Esophagus (tissue), 2 donors: ENCODE data around the gene EDAR. TPM values are rescaled to one million over a fixed set of nuclear protein-coding genes. Genes with fewer than 3 reads are reported as not detected.

Experiments used
- H3K27ac ChIP-seq, 2 donors: one replicate each; pipeline ENCODE4 v1.5.1; 2013; ENCODE audit warnings: low read depth in 2 of 2, mild to moderate bottlenecking in 2 of 2, inconsistent platforms in 1 of 2, low read length in 1 of 2, moderate library complexity in 1 of 2
- H3K27me3 ChIP-seq, 2 donors: one replicate each; pipeline ENCODE4 v1.6.1; 2013; ENCODE audit warnings: low read length in 2 of 2, control low read depth in 1 of 2, mild to moderate bottlenecking in 1 of 2; ENCODE audit not compliant: insufficient read depth in 2 of 2, control insufficient read depth in 1 of 2
- H3K36me3 ChIP-seq, 2 donors: one replicate each; pipeline ENCODE4 v1.6.1; 2013; ENCODE audit warnings: low read length in 1 of 2; ENCODE audit not compliant: control insufficient read depth in 2 of 2, insufficient read depth in 2 of 2
- H3K4me1 ChIP-seq, 2 donors: one replicate each; pipeline ENCODE4 v1.6.1; 2013; ENCODE audit warnings: low read length in 1 of 2; ENCODE audit not compliant: control insufficient read depth in 2 of 2, insufficient read depth in 2 of 2
- H3K4me3 ChIP-seq, 2 donors: one replicate each; pipeline ENCODE4 v1.5.1; 2013; ENCODE audit warnings: low read length in 2 of 2, mild to moderate bottlenecking in 2 of 2, low read depth in 1 of 2, moderate library complexity in 1 of 2
- H3K9me3 ChIP-seq, 2 donors: one replicate each; pipeline ENCODE4 v1.6.1; 2013; ENCODE audit warnings: mild to moderate bottlenecking in 2 of 2, low read depth in 1 of 2, low read length in 1 of 2, moderate library complexity in 1 of 2; ENCODE audit not compliant: control insufficient read depth in 2 of 2, insufficient read depth in 1 of 2
- WGBS, 2 donors: extraction: QIAGEN DNeasy Blood & Tissue Kit; methylation state at CpG; one replicate each; pipeline ENCODE4 v1.1.7; 2013; 5-methylcytosine and 5-hydroxymethylcytosine counted together
- polyA plus RNA-seq, 2 donors: library from polyadenylated mRNA; stranded (reverse); fragments of 200-250 nt; gene quantifications; one replicate each; pipeline ENCODE4 v1.2.3, GENCODE V29; 2013
- donor health status: healthy with polysubstance abuse.
- donor health status: Bipolar disorder and iron deficiency.

The EDAR gene
- polyA plus RNA-seq, 2 donors, result 1.3 to 2.3 TPM

DNA sequence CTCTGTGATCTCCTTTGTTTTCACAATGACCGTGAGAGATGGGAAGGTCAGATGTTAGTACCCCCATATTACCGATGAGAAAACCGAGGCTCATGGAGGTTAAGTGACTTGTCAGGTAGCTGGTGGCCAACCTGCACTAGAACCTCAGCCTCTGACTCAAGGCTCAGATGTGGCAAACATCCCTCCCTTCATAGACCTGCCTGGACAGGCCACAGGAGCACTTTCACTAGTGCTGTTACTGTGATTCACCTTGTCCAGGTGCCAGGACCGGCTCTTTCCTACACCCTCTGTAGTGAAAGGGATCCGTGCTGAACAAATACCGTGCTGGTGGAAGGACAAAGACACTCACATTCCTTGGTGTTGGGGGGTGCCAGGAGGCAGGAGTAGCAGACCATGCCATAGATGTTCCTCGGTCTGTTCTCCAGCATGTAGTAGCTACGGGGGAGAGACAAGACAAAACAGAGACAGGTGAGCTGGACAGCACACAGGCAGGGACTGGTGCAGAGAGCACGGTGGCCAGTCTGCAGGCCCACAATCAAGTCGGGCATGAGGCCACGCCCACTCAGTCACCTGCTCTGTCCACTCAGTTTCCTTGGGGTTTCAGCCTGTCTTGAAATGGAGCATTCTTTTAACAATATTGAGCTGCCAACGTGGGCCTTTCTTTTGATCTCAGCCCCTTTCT lies 65.9 kb downstream of the EDAR start:
- no peak overlapping the region for H3K4me3 ChIP-seq
- H3K9me3 ChIP-seq, result no peaks in the 10 kb centered on the region
- peaks cover 0 to 3% of the 10 kb centered on the region in 2 donors for H3K36me3 ChIP-seq
- H3K4me1 ChIP-seq, result peaks cover 10 to 44% of the 10 kb centered on the region in 2 donors
- 49 to 55% methylated on average over 12 of the region's 12 CpGs for WGBS, 2 donors
- H3K27ac ChIP-seq, result peak overlapping the region; percentile 97
- no peaks in the 10 kb centered on the region for H3K27me3 ChIP-seq

DNA sequence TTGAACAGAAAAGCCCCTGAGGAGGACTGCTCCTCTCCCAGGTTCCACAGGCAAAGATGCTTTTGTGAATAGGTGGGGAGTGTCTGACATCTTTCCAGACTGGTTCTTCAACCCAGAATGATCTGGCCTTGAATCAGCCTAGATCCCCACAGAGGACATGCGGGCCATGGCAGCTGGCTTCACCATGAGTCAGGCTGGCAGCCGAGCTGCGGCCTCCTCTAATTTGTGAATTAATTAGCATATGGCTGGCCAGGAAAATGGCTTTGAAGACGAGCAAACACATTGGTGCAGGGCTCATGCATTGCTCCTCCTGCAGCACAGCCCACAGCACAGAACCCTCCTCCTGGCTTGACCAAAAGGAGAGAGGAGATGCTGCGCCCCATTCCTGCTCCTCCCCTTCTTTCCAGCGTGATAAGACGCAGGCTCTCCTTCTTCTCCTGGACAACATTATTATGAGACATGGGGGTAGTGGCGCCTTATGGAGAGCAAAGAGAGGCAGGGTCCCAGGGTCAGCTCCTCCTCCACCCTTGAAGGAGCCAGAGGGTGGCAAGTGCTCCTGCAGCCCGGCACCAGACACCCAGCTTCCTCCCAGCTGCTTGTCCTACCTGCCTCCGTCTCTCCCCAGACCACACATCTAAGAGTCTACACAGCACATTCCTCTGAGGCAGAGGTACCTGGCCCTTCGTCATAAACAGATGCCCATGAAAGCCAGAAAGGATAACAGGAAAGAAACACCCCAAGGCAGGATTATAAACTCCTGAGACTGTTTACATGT lies 66.7 kb downstream of the EDAR start:
- Histone ChIP-seq H3K9me3 (no peaks in the 10 kb centered on the region), H3K27me3 (no peaks in the 10 kb centered on the region), H3K36me3 (peaks cover 0 to 2% of the 10 kb centered on the region in 2 donors), H3K4me1 (peaks cover 10 to 47% of the 10 kb centered on the region in 2 donors), H3K4me3 (no peak overlapping the region), H3K27ac (peak overlapping the region; percentile 97)
- WGBS, 2 donors, result 44 to 57% methylated on average over 11 of the region's 11 CpGs

DNA sequence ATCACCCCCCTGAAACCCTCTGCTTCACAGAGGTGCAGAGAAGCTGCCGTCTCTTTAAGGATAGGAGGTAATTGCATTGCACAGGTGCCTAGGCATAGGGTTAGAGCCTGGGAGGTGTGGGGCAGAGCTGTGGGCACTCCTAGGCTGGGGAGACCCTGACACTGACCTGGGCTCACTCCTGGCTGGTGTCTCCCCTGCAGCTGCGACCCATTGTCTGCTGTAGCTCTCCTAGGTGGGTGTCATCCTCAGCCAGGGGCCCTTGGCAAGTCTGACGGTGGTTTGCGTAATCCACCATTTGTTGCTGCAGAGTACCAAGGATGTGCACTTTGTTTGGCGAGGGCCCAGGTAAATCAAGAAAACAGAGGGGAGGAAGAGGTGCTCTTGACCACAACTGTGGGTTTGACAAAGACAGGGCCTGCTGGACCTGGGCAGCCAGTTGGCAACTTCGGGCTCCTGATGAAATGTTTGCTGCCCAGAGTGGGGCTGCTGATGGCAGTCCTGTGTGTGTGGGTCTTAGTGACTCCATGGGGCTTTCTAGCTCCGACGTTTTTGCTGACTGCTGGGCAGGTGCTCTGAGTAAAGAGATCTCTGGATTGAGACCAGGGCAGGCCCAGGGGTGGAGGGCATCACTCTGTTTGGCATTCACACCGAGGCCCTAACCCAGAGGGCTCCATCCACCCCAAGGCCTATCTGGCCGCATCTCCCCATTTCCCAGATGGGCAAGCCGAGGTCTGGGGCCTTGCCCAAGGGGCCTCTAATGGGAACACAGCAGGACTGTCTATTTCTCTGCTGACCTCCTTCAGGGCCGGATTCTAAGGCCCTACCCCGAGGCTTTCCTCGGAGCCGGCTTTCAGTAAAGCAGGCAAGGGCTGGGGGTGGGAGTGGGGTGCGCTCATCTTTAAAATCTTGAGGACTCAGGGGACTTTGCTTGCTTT lies 67.7 kb downstream of the EDAR start:
- Histone ChIP-seq H3K4me1 (peaks cover 12 to 47% of the 10 kb centered on the region in 2 donors), H3K9me3 (no peaks in the 10 kb centered on the region), H3K36me3 (peaks cover 0 to 2% of the 10 kb centered on the region in 2 donors), H3K4me3 (no peak overlapping the region), H3K27ac (peak overlapping the region; percentile 97), H3K27me3 (no peaks in the 10 kb centered on the region)
- WGBS, 2 donors, result 71 to 77% methylated on average over 16 of the region's 16 CpGs

DNA sequence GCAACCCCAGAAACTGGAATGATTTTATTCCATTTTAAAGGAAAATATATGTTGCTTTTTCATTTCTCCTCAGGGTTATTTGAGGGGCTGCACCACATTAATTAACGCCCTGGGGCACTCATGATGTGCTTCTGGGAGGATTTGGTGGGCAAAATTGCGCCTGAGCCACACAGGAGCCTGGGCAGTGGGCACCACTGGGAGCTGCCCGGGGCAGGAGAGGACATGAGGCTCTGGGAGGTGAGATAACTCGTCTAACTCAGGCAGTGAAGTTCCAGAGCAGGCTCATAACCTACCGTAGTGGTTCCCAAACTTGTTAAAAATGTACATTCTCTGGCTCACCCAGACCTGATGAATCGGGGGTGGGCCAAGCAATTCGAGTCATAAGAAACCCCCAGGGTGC lies 68.3 kb downstream of the EDAR start:
- 67 to 78% methylated on average over 7 of the region's 7 CpGs for whole genome bisulfite sequencing, 2 donors
- H3K4me1 ChIP-seq, result peaks cover 16 to 45% of the 10 kb centered on the region in 2 donors
- H3K27me3 ChIP-seq, result no peaks in the 10 kb centered on the region
- H3K36me3 ChIP-seq, result peaks cover 0 to 2% of the 10 kb centered on the region in 2 donors
- no peak overlapping the region for H3K4me3 ChIP-seq
- H3K9me3 ChIP-seq, result no peaks in the 10 kb centered on the region
- H3K27ac ChIP-seq, result peak overlapping the region in 1 of 2 donors; percentile 97

DNA sequence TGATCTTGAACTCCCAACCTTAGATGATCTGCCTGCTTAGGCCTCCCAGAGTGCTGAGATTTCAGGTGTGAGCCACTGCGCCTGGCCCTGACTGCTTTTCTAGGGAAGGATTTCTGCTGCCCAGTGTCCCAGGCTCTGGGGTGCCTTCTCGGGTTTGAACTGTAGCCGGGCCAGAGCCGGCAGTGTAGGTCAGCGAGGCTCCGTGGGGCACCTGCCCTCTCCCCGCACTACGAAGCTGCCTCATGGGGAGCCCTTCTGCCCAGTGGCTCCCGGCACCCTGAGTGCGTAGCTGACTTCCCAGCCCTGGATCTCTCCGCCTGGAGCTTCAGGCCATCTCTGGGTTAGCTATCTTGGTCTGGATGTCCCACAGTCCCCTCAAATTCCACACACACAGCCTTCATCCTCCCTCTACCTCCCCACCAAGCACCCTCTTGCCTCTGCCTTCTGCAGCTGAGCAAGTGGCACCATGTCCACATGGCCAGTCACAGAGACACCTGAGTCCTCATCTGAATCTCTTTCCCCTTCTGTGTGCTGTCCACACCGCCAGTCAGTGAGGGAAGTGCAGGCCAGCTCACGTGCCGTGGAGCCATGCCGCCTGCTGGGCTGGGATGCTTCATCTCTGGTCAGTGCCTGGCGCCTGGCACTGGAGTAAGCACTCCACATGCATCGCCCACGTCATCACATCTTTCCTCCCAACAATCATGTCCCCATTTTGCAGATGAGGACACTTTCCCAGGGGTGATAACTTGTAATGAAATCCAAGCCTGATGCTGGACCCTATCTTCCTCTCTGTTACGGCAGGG lies 69.2 kb downstream of the EDAR start:
- Histone ChIP-seq H3K9me3 (no peaks in the 10 kb centered on the region), H3K36me3 (peaks cover 0 to 2% of the 10 kb centered on the region in 2 donors), H3K27me3 (no peaks in the 10 kb centered on the region), H3K4me3 (no peak overlapping the region), H3K4me1 (peaks cover 16 to 41% of the 10 kb centered on the region in 2 donors), H3K27ac (no peak overlapping the region)
- 92 to 96% methylated on average over 19 of the region's 19 CpGs for WGBS, 2 donors

DNA sequence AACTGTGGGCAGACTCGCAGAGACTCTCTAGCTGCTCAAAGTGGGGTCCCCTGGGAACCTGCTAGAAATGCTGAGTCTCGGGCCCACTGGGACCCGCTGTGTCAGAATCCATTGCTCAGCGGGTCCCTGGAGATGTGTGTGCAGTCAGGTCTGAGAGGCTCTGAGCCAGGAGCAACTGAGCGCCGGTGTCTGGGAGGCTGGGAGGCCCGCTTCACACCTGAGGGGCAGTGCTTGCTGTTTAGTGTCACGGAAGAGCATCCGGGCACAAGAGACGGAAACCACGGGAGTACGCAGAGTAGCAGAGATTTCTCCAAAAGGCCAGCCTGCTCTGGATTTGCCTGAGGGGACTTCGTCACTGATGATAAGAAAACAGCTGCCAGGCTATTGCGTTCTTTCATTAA lies 70.1 kb downstream of the EDAR start:
- peaks cover 0 to 2% of the 10 kb centered on the region in 2 donors for H3K36me3 ChIP-seq
- no peak overlapping the region for H3K27ac ChIP-seq
- peaks cover 16 to 34% of the 10 kb centered on the region in 2 donors for H3K4me1 ChIP-seq
- no peaks in the 10 kb centered on the region for H3K27me3 ChIP-seq
- WGBS, 2 donors, result 92 to 93% methylated on average over 14 of the region's 14 CpGs
- H3K9me3 ChIP-seq, result no peaks in the 10 kb centered on the region
- no peak overlapping the region for H3K4me3 ChIP-seq

DNA sequence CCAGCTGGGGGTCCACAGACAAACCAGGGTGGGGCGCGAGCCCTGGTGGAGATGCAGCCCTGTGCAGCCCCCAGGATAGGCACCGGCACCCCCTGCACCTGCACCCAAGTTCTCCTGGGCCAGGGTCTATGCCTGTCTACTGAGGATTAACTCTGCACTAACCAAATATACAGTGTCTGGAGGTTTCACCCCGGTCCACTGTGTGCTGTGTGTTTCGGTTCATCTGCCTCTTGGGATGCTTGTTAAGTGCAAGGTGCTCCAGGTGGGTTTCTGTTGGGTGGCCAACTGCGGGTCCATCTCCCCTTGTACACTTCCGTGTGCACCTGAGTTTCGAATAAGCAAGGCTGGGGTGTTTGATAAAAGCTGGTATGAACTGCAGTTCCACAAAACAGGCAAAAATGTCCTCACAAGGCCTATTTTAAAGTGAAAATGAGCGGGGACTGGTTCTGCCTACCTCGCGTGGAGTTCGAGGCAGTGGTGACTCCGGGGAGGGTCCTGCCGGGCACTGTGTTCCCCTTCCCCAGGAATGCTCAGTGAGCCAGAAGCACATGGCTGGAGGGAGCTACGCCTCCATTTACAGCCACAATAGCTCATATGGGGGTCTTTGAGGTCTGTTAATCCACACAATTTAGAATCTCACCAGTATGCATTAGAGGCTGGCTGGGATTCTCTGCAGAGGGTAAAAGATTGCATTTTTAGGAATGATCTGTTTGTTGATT lies 70.7 kb downstream of the EDAR start:
- Histone ChIP-seq H3K27ac (no peak overlapping the region), H3K27me3 (no peaks in the 10 kb centered on the region), H3K4me1 (peaks cover 12 to 28% of the 10 kb centered on the region in 2 donors), H3K36me3 (peaks cover 0 to 2% of the 10 kb centered on the region in 2 donors), H3K4me3 (no peak overlapping the region), H3K9me3 (no peaks in the 10 kb centered on the region)
- 92 to 94% methylated on average over 15 of the region's 15 CpGs for WGBS, 2 donors

DNA sequence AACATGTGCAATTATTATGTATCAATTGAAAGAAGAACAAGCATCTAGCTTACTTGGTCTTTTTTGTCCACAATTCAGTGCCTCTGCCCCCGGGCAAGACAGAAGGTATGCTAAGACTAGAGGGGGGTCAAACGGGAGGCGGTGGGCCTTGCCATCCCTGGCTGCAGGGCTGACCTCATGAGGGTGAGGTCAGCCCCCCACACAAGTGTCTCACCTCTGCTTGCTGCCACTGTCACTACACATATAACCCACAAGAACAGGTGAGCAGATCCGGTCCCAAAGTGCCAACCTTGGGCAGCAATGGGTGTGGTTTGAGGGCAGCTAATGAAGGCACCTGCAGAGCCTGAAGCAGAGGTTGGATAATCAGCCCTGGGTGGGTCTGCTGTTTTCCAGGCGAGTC lies 71.5 kb downstream of the EDAR start:
- WGBS, 2 donors, result 52 to 60% methylated on average over 5 of the region's 5 CpGs
- Histone ChIP-seq H3K27ac (no peak overlapping the region), H3K27me3 (no peaks in the 10 kb centered on the region), H3K4me1 (peaks cover 9 to 25% of the 10 kb centered on the region in 2 donors), H3K9me3 (no peaks in the 10 kb centered on the region), H3K36me3 (peaks cover 0 to 2% of the 10 kb centered on the region in 2 donors), H3K4me3 (no peak overlapping the region)
